NCI-H345 treated with DMSO at 0.1 percent for 48 hours (cell line): ENCODE data around the gene MUC13.

Source experiments
- DNase-seq: peaks from one replicate; lab custom pipeline; 2025; ENCODE audit not compliant: unreplicated experiment; lab: John Stamatoyannopoulos, UW

Gene MUC13

DNA sequence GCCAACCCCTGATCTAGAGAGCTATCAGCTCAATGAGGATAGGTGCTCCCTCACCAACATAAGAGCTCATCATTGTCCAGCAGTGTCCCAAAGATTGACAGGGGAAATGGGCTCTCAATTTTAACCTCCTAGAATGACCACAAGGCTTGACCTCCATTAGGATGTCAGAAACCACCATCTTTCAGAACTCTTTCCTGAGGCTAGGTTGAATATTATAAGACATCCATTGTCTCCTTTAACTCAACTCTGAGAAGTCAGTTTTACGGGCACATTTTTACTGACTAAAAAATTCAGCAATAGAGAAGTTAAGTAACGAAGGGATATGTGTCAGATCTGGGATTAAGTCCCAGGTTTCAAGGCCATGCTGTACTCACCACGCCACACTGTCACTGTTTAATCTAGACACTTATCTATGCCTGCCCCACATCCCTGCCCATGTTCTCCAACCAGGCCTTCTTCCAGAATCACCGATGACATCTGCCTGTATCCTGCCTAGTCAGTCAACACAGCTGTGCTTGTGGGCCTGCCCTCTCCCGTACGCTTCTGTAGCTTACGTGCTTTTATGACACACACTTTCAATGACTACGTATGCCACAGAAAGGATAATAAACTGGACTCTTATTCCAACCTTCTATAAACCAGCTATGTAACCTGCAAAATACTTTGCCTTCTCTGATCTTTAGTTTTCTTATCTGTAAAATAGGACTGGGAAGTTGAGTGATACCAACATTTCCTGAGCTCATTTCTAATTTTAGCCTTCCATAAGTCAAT, 17.1 kb upstream of the MUC13 start:
- DNase-seq, result no peak

DNA sequence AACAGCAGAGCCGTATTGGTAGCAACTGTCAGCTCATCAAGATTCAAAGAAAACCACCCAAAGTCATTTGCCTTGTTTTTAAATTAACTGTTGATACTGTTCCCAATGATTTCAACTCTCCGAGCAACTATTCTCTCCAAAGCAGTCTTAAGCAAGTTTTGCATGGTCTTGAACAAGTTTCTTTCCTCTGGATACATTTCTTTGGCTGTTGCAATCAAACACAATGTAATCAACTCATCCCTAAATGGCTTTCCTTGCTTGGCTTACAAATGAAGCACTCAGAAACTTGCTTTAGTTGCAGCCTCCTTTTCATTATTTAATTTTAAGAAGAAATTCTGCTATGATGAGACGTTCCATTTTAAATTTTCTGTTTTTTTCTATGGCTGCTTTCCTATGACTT, 15.5 kb upstream of the MUC13 start:
- DNase-seq, result no peak

DNA sequence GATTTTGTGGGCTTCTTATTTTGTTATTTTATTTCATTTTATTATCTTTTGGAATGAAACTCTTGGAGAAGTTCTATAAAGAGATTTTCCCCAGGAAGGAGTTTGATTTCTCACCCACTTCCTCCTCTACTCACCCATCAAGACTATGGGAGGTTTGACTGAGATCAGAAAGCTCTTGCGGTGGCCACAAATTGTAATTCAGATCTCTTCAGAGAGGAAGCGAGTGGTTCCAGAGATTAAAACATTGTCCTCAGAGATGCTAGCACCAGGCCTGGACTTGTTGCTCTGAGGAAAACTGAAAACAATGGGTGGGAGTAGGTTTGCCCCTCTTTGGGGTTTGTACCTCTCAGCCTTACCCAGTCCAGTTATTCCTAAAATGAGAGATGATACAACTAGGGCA, 8.1 kb upstream of the MUC13 start:
- no peak for DNase-seq

DNA sequence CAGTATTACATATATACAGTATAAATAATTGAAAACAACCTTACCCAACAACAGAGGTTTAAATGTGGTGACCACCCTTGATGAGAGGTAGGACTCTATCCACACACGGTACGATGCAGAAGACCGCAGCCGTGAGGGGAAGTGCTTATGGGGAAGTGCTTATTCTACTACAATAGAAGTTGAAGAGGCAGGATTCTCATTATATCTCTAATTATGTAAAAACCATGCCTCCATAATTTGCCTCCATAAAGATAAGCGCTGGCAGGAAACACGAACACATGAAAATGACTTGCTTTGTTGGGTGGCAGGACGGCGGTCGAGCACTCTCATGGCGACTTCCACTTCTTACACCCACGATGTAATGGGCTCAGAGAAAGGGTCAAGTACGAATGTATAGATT, 7.2 kb upstream of the MUC13 start:
- DNase-seq, result no peak

DNA sequence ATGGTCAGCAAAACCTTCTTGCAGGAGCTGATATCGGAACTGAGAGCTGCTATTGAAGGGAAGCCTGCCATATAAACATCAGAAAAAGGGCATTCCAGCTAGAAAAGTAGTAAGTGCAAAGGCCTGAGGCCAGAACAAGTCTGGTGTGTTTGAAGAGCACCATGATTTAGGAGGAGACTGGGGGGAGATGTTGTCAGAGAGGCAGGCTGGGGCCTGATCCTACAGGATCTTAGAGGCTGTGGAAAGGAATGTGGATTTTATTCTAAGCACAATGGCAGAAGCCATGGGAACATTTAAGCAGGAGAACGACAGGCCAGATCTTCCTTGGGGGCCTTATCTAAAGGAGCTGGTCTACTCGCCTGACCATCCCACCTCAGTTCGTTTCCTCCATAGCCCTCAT, 5.1 kb upstream of the MUC13 start:
- DNase-seq, result no peak

DNA sequence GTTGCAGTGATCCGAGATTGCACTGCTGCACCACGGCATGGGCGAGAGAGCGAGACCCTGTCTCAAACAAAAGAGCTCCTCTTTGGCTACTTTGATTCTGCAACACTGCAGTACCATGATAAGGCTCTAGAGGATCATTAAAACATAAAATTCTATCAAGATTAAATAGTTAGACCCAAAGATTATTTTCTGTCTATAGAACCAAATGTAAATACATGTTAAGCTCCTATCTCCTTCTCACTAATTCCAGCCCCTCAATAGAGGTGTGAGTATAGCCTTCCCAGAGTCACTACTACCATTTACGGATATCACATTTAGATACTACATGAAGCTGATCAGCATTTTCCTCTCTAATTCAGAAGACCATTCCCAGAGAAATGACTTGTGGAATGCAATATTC, 4.3 kb upstream of the MUC13 start:
- DNase-seq, result no peak

DNA sequence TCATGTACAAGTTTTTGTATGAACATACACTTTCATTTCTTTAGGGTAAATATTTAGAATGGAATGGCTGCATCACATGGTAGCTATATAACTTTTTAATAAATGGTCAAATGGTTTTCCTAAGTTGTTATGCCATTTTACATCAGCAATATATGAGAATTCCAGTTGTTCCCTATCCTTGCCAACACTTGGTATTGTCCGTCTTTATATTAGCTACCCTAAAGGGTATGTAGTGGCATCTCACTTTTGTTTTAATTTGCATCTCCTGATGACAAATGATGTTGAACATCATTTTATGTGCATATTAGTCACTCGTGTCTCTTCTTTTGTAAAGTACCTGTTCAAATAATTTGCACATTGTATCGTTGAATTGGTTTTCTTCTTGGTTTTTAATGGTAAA, 2.5 kb upstream of the MUC13 start:
- DNase-seq, result no peak

DNA sequence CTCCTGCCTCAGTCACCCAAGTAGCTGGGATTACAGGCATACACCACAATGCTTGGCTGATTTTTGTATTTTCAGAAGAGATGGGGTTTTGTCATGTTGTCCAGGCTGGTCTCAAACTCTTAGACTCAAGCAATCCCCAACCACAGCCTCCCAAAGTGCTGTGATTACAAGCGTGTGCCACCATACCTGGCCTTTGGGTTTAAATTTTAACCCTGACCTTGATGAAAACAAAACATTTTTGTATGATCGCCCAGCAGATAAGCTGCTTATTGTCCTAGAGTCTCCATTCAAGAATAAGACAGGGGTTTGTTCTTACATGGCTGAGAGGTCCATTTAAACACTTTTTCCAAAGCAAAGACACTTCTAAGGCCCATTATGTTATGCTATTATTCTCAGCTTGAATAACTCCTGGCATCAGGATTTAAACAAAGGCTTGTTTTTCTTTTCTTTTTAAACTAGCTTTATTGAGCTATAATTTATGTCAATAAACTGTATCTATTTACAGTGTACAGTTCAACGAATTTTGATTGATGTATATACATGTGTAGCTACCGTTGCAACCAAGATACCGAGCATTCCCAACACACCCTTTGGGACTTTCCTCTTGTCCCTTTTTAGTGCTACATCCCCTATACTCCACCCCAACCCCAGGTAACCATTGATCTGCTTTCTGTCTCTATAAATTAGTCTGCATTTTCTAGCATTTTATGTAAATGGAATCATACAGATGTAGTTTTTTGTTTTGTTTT, 1.4 kb upstream of the MUC13 start:
- no peak for DNase-seq

DNA sequence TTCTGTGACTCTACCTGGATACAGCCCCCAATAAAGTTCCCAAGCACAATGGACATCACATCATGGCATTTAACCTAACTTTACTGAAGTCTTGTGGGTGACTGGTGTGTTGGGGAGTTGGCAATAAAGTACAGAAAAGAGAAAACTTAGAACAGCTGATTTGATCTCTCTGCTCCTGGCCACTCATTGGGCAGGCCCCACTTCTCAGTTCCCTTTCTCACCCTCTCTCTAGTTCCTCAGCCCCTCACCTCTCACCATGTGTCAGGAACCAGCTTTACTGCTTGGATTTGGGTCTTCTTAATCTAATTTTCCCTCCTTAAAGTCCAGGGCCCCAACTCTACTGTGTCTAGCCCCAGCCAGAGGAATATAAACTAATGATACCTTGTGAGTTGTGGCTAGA, 713 bp upstream of the MUC13 start:
- no peak for DNase-seq

DNA sequence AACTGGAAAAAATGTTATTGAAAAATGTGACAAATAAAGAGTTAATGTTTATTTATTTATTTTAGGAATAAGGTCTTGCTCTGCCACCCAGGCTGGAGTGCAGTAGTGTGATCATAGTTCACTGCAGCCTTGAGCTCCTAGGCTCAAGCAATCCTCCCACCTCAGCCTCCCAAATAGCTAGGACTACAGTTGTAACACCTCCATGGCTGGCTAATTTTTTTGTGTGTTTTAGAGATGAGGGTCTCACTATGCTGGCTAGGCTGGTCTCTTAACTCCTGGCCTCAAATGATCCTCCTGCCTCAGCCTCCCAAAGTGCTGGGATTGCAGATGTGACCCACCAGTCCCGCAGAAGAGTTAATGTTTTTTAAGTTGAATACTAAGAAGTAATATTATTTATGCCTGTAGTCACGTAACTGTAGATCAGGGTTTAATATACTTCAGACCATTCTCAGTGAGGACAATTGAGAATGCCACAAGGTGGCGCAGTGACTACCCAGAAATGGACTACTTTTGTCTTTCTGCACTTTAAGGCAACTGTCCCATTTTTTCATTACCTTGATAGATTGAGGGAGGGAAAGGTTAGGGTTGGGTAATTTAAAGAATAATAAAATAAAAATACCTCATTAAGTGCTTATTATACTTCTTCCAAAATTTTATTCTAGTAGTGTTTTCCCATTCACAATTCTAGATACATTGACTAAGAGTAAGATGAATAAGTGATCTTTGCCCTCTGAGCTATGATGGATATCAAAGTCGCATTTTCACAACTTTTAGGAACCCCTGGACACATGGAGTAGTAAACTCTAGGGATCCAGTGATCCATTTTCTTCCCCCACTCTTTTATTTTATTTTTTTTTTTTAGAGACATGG, 6.0 kb downstream of the MUC13 start:
- DNase-seq, result peak; percentile 18

DNA sequence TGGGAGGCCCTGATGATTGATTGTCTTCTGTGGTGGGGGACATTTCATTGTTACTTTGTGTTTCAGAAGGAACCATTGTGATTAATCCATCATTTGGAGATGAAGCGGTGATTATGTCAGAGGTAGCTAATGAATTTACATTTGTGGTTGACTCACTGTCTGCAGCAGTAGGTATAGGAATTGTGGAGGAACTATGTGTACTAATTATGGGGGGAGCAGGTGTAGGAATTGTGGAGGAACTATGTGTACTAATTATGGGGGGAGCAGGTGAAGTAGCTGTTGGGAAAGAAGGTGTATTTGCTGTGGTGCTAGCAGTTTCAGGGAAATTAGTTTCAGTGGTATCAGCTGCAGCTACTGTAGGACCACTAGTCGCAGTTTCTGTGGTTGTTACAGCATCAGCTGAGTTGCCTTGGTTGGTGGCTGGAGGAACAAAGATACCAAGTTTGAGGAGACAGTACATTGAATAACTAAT, 6.9 kb downstream of the MUC13 start:
- DNase-seq, result no peak

DNA sequence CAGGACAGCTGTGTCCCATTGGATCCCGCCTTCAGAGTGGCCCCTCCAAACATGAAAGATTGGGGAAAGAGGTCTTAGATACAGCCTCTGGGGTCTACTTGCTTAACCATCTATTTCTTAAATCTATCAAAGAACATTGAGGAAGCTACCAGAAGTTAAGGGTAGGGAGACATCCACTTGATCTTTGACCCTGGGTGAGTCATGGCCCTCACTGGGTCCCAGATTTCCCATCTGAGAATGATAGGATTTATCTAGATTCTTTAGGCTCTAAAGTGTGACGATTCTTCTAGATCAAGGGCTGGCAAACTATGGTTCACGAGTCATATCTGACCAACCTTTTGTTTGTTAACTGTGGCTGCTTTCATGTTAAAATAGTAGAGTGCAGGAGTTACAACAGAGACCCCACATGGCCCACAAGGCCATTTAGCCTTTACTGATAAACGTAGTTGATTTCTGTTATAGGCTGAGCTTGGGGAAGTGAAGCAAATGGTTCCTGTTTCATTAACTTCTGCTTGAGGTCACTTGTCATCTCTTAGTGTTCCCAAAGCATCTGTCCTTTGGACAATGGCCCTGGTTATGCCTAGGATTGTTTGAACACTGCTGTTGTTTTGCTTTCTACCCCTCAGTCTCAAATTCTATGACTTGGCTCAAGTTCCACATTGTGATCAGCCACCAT, 8.0 kb downstream of the MUC13 start:
- DNase-seq, result no peak

DNA sequence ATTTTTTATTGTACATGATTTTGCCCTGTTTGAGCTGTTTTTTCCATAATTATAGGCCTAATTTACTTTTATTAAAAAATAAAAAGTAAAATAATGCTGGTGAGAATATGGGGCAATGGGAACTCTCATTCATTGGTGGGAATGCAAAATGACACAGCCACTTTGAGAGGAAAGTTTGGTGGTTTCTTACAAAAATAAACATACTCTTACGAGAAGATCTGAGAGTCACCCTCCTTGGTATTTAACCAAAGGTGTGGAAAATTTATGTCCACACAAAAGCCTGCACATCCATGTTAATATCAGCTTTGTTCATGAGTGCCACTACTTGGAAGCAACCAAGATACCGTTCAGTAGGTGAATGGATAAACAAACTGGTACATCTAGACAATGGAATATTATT, 9.8 kb downstream of the MUC13 start:
- DNase-seq, result no peak

DNA sequence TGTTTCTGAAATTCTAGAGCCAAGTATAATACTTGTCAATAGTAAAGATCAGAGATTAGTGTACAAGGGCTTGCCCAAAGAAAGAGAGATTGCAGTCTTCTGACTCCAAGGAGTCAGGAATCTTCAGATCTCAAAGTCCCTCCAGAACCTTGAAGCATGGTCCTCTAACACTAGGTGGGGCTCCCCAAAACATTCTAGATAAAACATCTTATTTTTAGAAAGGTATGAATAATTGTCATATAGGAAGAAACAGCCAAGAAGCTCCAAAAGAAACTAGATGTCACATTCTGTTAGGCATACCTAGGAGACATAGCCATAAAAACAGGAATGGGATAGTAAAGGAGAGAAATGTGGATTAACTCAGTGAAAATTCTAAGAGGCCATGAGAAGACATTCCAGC, 10.7 kb downstream of the MUC13 start:
- no peak for DNase-seq

DNA sequence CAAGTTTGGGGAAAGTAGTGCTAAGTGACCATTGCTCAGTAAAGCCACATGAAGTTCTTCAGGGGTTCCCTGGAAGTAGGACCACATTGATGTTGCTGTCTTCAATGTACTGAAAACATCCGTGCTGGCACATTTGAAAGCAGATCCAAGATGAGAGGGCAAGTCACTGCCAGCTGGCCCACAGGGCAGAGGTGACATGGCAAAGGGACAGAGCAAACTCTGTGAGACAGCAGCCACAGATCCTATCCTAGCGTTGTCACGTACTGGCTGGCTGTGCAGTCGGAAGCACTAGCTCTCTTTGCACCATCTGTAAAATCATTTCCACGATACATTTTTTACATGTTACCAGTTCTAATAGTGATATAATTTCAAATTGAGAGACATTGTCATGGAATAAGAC, 13.8 kb downstream of the MUC13 start:
- DNase-seq, result no peak

DNA sequence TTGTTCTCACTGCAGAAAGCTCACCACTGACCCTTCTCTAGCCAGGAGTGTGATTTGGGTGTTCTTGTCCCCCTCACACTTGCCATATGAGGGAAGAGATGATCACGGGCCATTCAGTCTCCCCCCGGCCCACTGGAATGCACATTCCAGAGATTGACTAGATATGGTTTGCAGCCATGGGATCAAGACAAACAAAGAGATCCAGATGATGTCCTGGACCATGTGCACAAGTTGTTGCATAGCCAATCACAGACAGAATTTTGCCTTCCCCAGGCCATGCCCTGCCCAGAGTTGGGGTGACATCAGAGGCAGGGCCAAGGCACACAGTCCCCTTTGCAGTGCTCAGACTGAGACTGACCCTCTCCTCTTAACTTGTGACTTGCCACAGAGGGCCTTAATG, 14.8 kb downstream of the MUC13 start:
- DNase-seq, result no peak

DNA sequence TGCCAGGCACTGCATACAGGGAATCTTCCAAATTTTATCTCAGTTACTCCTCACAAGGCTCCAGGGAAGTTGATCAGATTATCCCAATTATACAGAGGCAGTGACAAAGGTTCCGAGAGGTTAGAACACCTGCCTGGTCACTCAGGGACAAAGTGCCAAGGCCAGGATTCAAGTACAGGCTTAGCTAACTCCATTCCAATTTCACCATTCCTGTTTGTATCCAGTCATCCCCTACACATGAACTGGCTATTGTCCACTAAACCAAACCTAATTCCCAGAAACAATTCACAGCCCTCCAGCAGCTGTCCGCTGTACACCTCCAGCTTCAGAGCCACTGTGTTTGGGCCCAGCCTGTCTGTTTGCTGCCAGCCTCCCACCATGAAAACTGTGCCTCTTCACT, 16.0 kb downstream of the MUC13 start:
- no peak for DNase-seq

DNA sequence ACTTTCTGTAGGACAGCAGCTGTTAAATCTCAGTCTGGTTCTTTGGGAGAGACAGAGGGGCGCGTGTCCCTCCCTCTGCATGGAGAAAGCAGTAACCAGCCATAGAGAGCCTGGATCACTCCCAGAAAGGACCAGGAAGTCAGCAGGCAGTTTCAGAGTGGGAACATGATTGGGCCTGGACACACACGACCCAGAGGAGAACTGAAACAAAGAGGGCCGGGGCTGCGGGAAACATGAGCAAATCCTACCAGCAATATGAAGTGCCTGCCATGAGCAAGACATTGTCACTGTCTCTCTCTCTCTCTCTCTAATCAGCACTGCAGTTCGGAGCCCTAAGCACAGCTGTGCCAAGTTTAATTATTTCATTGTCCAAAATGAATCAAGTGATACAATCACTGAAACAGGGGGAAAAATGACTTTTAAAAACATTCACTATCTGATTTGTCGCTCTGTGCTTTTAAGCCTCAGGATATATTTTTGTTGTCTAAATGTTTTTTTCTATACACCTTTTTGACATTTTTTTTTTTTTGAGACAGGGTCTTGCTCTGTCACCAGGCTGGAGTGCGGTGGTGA, 17.6 kb downstream of the MUC13 start:
- DNase-seq, result no peak

DNA sequence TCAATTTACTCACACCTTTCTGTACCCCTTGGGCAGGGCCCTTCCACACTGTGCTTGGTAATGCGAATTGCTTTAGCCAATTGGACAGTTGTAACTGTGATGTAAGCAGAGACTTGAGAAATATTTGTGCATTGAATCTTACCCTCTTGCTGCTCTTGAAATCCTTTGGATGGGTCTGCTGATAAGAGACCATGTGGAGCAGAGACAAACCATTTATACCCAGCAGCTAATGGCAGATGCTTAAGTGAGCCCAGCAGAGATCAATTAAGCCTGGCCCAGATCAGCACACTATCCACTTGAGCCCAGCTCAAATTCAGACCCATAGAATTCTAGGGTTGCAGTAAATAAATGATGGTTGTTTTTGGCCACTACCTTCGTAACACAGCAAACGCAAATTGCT, 19.3 kb downstream of the MUC13 start:
- no peak for DNase-seq

DNA sequence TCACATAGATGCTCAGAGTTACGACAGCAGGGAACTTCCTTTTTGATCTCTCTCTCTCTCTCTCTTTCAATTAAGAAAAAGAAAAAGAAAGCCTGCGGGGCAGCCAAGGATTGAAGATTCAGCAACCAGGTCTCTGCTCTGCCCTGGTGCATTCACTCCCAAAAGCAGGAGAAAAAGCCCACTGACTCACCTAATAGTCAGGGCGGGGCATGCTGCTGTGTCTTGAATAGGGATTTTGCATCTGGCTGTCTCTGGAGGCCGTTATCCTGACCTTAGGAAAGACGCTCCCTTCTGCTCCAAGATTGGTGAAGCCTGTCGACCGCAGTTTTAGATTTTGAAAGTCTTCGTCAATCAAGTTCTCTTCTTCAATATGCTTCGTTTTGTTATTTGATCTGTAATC, 26.6 kb downstream of the MUC13 start:
- no peak for DNase-seq
